Endothelial cell (in vitro differentiated cells): ENCODE results near the gene FAM53B. TPM values are rescaled to one million over a fixed set of nuclear protein-coding genes. Genes with fewer than 3 reads are reported as not detected.

ENCODE experiments used
- DNase-seq: peaks from one replicate; pipeline ENCODE4 v3.0.0; 2021; ENCODE audit warnings: low spot score
- H3K27ac Mint-ChIP-seq: one replicate; pipeline ENCODE4 v1.8.0; 2021; ENCODE audit warnings: mixed read lengths, inconsistent platforms; ENCODE audit not compliant: unreplicated experiment
- H3K27me3 Mint-ChIP-seq: one replicate; pipeline ENCODE4 v1.8.0; 2021; ENCODE audit warnings: mild to moderate bottlenecking, moderate library complexity, mixed read lengths, inconsistent platforms; ENCODE audit not compliant: unreplicated experiment
- H3K36me3 Mint-ChIP-seq: one replicate; pipeline ENCODE4 v1.8.0; 2021; ENCODE audit warnings: mild to moderate bottlenecking, low read depth, mixed read lengths, inconsistent platforms; ENCODE audit not compliant: unreplicated experiment
- H3K4me1 Mint-ChIP-seq: one replicate; pipeline ENCODE4 v1.8.0; 2021; ENCODE audit warnings: mild to moderate bottlenecking, mixed read lengths, inconsistent platforms; ENCODE audit not compliant: unreplicated experiment
- H3K4me3 Mint-ChIP-seq: one replicate; pipeline ENCODE4 v1.8.0; 2021; ENCODE audit warnings: mild to moderate bottlenecking, mixed read lengths, inconsistent platforms; ENCODE audit not compliant: unreplicated experiment
- H3K9me3 Mint-ChIP-seq: one replicate; pipeline ENCODE4 v1.8.0; 2021; ENCODE audit warnings: mixed read lengths, inconsistent platforms; ENCODE audit not compliant: unreplicated experiment
- CTCF ChIP-seq: fragments of 200-600 bp; sonication (generic); IDR thresholded peaks from one replicate; pipeline ENCODE4 v1.5.0; 2021; ENCODE audit warnings: antibody characterized with exemption; ENCODE audit not compliant: unreplicated experiment
- total RNA-seq: library from RNA; stranded (reverse); fragmentation: NEBNext Ultra II Directional; extraction: Animal tissue kit (Norgen Biotek cat#: 25700); gene quantifications from one replicate; pipeline ENCODE4 v1.2.1, GENCODE V29; 2021; ENCODE audit not compliant: unreplicated experiment

Gene FAM53B
- total RNA-seq, 1 donor from 2014 or later = 21.0 TPM

- no peak for DNase-seq
- Mint-ChIP-seq H3K4me1 (peaks cover 20% of the 10 kb centered on the region), H3K4me3 (no peak overlapping the region), H3K27ac (no peak overlapping the region), H3K9me3 (no peaks in the 10 kb centered on the region), H3K36me3 (peaks cover 24% of the 10 kb centered on the region), H3K27me3 (peaks cover 5% of the 10 kb centered on the region)
- TF ChIP-seq CTCF = no peak
These were observed 42.1 kb downstream of the FAM53B start for GRCh38 chr10:124701881-124702656.

- no peak overlapping the region for H3K4me3 Mint-ChIP-seq
- H3K27ac Mint-ChIP-seq = no peak overlapping the region
These were observed 42.7 kb downstream of the FAM53B start for GRCh38 chr10:124701435-124701834.

GRCh38 chr10:124701038-124701365, 43.2 kb downstream of the FAM53B start:
- DNase-seq = no peak
- H3K36me3 Mint-ChIP-seq = peaks cover 29% of the 10 kb centered on the region
- peaks cover 8% of the 10 kb centered on the region for H3K27me3 Mint-ChIP-seq
- H3K9me3 Mint-ChIP-seq = no peaks in the 10 kb centered on the region
- H3K4me1 Mint-ChIP-seq = peaks cover 20% of the 10 kb centered on the region
- no peak for TF ChIP-seq CTCF
- H3K4me3 Mint-ChIP-seq = no peak overlapping the region
- no peak overlapping the region for H3K27ac Mint-ChIP-seq

More at GRCh38 chr10:124701435-124701834, 42.7 kb downstream of the FAM53B start:
- DNase-seq = no peak
- peaks cover 20% of the 10 kb centered on the region for H3K4me1 Mint-ChIP-seq
- no peak for TF ChIP-seq CTCF
- peaks cover 6% of the 10 kb centered on the region for H3K27me3 Mint-ChIP-seq
- H3K36me3 Mint-ChIP-seq = peaks cover 25% of the 10 kb centered on the region
- H3K9me3 Mint-ChIP-seq = no peaks in the 10 kb centered on the region

GRCh38 chr10:124700293-124701037, 43.7 kb downstream of the FAM53B start:
- no peak for TF ChIP-seq CTCF
- Mint-ChIP-seq H3K4me3 (no peak overlapping the region), H3K4me1 (peaks cover 20% of the 10 kb centered on the region), H3K27ac (no peak overlapping the region), H3K9me3 (no peaks in the 10 kb centered on the region), H3K36me3 (peaks cover 31% of the 10 kb centered on the region), H3K27me3 (peaks cover 8% of the 10 kb centered on the region)
- no peak for DNase-seq
